ENCODE measurements around the gene E2F4.

Gene E2F4, protein sequence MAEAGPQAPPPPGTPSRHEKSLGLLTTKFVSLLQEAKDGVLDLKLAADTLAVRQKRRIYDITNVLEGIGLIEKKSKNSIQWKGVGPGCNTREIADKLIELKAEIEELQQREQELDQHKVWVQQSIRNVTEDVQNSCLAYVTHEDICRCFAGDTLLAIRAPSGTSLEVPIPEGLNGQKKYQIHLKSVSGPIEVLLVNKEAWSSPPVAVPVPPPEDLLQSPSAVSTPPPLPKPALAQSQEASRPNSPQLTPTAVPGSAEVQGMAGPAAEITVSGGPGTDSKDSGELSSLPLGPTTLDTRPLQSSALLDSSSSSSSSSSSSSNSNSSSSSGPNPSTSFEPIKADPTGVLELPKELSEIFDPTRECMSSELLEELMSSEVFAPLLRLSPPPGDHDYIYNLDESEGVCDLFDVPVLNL

DNA sequence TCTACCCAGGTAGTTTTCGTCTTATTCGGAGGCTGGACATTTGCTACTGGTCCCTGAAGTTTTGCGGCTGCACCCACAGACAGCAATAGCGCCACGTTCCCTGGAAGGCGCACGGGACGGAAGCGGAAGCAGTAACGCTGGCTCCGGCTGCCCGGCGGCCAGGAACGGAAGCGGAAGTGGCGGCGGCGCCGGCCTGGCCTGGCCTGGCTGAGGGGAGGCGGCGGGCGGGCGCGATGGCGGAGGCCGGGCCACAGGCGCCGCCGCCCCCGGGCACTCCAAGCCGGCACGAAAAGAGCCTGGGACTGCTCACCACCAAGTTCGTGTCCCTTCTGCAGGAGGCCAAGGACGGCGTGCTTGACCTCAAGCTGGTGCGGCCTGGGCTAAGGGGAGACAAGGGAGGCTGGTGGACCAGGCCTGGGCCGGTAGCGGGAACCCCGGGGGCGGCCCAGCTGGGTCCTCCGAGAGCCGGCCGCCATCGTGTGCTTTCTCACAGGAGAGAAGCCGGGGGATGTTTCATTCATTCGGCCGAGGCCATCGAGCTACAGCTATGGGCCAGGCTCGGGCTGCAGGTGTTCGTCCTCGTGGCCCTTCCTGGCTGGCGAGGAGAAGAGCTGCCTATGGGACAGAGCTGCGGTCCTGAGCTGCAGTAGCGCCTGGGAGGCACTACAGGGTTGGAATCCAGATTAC lies at the start of gene E2F4:
TSS of gene E2F4 (plus strand) at position 161 of the 687 bp plus-strand sequence. CDS start at position 234, 73 bp downstream.
- DNase-seq: peak; percentile 42

DNA sequence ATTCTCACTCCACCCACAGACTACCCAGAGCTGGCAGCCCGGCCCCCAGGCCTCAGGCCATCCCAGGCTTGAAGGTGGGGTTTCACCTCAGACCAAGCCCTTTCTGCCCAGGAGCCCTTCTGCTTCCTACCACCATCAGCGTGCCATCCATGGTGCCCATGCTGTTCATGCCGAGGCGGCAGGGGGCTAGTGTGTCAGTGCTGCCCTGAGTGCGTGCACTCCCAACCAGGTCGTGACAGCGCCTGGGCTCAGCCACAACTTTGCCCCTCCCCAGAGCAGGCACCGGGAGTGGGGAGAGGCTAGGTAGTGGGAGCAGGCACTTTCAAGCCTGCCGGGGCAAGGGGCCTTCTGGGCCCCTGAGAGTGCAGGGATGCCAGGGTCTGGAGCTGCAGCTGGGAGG lies 49.6 kb upstream of the E2F4 start:
- DNase-seq: no peak

DNA sequence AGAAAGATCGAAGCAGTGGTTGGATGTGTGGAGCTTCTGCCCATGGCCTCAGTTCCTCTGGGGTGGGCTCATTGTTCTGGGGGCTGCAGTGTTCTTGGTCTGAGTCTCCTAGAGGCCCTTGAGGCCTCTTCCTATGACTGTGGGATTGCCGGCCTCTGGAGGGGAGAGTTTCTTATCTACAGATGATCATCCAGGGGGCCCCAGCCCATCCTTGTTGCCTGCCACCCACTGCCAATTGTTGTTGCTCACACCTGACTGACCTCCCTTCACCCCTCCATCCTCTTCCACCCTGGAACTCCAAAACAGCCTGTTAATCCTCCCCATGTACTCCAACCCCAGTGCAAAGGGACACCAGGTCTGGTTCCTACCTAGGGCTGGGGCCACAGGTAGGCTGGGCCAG lies 47.0 kb upstream of the E2F4 start:
- no peak for DNase-seq

DNA sequence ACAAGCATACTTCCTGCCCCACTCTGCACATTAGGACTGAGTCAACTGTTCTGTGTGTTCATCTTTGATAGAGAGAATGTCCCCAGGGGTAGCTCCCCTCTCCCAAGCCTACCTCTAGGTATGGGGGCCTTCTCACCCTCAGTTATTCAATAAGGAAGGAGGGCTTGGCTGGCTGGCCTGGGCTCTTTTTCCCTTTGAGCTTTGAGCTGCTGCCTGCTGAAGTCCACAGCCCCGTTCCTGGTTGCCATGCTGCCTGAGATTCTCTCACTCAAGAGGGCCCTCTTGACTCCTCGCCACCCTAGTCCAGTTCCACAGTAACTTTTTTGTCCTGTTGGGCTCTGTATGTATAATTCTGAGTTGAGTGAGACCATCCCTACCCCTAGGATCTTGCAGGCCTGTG lies 46.2 kb upstream of the E2F4 start:
- no peak for DNase-seq

DNA sequence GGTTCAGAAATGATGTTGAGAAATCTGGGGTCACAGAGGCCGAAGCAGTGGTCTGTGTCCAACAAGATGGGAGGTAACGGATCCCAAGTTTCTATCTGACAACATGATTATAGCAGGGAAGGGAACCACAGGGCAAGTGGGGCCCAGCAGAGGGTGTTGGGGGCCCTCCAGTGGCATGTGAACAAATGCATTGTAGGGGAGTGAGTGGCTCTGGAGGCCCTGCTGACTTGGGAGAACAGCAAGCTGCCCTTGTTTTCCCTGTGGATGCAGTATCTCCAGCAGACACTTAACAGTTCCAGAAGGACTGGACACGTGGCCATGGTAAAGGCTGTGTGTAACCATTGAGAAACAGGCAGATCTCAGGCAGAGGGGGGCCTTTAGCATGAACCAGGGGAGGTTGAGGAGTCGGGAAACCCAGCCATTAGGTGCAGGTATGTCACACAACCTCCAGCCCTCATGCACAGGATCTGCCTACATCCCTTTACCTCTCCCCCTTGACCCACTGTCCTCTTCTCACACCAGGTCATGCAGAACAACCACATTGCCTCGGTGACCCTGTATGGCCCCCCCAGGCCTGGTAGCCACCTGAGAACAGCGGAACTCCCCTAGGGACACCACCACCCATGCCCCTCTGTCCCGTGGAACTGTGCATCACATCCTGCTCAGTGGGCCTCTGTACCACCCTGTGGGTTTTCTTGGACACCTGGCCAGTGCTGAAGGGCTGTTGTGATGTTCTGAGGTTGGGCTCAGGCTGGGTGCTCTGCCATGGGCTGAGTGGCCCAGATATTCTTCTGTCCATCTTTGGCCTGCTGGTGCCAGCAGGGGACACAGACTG lies 45.2 kb upstream of the E2F4 start:
- no peak for DNase-seq

DNA sequence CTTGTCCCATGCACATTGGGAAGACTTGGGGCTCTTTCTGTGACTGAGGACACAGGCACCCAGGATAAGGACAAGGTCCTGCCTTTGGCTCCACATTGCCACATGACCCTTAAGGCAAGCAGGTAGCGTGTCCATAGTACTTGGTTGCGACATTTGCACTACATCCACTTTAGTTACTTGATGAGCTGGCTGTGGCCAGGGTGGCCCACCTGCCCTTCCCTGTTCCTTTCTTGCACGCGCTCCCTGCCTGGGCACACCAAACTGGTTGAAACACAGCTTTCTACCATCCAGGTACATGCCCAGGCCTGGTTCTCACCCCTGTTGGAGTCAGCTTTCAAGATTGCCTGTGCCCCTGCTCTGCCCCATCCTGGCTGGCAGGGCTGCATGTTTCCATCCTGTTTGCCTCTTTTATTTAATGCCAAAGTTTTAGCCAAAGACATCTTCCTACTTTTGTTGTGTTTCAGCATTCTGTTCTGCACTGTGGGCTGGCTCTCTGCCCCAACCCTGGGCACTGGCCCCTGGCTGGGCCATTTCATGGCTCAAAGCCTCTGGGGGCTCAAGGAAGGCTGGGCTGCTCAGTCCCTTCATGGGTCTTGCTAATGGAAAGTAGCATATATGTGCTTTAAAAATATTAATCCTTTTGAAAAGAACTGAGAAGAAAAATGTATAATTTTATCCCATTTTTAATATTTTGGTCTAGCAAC lies 44.4 kb upstream of the E2F4 start:
- DNase-seq: no peak

DNA sequence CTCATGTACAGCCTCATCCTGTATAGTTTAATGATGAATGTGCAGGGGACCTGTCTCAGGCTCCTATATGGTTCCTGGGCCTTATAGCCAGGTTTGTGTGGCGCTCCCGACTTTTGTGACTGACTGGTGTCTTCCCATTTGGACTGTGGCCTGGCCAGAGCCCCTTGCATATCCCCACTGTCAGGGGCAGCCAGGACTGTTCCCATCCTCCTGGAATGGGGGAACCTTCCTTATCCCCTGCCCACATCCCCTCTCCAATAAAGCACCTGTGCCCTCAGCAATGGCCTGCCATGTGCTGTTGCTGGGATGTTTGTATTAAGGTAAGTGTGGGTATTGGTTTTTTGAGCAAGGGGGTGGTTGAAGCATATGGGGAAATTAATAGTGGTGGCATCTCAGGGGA lies 43.7 kb upstream of the E2F4 start:
- no peak for DNase-seq

DNA sequence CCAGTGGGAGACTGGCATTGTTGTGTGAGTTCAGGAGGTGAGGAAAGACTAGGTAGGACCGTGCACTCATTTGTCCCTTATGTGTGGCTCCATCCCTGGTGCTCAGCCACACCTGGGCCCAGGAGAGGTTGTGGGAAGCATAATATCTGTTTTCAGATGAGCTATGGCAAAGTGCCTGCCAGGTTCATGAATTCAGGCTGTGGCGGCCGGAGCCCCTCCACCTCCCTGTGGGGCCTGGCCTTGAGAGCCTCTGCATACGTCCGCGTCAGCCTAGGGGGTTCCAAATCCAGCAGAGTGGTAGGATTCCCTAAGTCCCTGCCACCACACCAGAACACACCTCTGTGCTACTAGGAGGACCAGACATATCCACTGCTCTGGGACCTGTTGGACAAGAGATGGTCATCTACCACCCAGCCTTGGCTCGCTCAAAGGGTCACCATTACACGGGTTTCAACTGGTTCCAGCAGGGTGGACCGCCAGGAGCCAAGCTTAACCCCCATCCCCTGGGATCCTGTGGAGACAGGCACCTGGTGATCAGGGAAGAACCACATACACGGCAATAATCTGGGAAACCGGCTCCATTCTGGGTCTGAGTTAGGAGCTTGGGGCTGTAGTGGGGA lies 43.2 kb upstream of the E2F4 start:
- no peak for DNase-seq

DNA sequence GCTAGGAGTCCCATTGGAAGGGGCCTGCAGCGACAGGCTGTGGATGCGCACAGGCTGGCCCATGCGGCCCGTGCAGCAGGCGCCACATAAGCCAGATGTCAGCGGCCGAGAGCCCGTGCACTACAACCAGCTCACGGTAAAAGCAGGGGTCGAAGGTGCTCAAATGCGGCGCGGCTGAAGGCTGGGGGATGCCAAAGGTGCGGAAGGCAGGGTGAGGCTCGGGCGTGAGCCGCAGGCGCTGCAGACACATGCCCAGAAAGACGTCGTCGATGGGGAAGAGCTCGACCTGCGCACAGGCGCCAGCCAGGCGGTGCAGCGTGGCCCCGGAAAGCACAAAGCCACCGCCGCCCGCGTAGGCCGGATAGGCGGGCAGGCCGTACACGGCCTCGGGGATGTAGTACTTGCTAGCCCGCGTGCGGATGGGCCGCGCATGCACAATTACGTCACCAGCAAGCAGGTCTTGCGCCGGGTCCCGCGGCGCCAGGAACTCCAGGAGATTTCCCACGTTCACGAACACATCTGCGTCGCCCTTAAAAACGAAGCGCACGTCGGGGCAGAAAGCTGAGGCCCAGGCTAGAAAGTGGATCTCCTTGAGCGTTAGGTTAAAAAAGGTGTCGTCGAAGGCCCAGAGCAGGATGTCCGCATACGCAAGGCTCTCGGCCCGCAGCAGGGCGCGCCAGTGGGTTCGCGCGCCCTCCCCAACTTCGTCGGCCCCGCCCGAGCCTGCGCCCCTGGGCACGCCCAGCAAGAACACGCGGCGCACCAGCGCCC lies 42.5 kb upstream of the E2F4 start:
- DNase-seq: no peak

DNA sequence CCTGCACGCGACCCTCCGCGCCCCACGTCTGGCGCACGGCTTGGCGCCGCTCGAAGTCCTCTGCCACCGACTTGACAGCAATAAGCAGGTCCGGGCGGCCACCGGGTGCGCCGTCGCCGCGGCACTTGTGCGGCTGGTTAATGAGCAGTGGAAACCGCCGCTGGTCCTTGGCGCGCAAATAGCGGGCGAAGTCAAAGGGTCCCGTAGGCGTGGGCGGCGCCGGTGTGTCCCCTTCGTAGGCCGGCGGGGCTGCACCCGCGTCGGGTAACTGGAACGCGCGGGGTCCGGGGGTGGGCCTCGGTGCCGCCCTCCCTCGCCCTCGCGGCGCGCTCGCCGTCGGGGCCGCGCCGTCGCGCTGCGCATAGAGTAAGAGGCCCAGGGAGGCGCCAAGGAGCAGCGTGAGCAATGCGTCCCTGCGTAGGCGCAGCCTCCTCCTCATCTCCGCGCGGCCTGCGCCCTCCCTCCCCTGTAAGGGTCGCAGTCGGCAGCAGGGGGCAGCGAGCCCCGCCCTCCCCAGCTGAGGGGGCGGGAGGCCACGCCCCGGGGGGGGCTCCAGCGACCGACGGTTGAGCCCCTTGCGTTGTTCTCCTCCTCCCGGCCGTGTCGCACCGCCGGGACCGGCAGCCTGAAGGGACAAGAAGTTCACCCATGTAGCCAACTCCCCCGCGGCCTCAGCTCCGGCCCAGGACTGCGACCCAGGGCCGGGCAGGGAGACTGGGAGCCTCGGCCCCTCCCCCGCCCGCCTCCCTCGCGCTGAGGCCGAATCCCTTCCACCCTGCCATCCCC lies 41.7 kb upstream of the E2F4 start:
- DNase-seq: peak; percentile 25

DNA sequence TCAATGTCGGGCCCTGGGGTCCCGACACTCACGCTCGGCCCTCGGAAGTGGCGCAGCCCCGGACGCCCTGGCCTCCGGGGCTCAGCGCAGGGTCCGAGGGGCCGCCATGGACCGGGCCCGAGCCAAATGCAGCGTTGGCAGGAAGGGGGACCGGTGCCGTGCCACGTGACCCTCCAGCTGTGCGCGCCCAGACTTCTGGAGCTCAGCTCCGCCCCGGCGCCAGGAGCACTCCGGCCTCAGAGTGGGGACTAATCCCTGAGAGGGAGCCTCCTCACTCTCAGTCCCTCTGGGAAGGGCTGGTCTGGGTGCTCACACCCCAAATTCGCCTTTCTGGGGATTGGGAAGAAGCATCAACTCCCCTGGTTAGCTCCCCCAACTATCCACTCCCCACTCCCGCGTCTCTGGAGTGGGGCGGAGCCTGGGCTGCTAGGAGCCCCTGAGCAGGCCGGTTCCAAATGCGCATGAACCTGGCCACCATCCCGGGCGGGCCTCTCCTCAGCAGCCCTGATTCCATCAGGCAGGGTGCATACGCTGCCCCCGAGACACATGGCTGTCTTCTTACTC lies 41.0 kb upstream of the E2F4 start, which contains the start of gene B3GNT9:
TSS of gene B3GNT9 (minus strand) at position 166 of the 564 bp plus-strand sequence. CDS start 513 bp downstream, outside the sequence.
- peak; percentile 72 for DNase-seq

DNA sequence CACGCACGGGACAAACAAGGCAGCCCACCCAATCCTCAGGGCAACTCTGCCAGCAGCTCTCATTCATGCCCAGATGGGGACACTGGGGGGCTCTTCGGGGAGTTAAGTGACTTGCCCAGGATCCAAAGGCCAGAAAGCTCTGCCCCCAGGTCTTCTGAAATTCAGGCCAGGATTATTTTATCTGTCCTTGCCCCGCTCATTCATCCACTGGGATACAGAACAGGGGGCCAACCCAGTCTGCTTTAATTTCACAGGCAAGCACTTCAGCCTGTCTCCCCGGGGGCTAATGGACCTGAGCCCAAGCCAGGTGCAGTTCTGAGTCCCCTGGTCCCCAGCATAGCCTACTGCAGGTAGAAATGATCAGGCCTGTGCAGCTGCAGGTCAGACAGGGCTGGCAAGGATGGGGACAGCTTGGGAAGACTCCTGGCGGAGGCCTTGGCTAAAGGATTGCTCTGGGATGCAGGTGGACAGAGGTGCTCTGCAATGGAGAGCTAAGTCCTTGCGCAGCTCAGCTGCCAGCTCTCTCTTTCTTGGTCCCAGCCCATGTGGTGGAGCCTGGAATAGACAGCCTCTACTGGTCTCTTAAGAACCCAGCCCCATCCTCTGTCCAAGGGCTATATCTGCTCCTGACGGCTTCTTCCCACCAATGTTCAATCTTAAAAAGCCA lies 40.4 kb upstream of the E2F4 start:
- DNase-seq: no peak

DNA sequence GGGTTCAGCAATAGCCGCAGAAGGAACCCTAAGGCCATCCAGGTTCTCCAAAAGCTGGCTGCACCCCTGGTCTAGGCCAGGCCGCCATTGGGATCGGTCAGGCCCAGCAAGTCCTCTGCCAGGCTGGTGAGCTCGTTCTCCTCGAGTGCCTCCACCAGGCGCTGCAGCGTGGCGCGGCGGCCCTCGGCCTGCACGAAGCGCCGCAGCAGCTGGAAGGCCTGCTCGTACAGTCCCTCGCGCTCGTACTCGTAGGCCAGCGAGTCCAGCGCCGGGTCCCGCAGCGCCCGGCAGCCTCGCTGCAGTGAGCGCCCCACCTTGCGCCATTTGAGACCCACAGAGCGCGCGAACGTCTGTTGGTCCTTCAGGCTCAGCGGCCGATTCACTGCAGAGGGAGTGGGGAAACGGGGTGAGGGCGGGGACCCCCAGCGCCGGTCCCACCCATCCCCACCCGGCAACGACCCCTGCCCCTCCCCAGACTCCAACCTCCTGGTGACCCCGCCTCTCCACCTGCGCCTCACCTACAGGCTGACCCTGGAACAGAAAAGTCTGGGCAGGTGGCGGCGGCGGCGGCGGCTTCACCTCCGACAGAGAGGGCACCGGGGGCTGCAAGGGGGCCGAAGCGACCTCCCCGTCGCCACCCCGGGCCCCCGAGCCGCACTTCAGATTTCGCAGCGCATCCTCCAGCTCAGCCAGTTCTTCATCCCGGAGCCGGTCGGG lies 37.2 kb upstream of the E2F4 start:
- no peak for DNase-seq

DNA sequence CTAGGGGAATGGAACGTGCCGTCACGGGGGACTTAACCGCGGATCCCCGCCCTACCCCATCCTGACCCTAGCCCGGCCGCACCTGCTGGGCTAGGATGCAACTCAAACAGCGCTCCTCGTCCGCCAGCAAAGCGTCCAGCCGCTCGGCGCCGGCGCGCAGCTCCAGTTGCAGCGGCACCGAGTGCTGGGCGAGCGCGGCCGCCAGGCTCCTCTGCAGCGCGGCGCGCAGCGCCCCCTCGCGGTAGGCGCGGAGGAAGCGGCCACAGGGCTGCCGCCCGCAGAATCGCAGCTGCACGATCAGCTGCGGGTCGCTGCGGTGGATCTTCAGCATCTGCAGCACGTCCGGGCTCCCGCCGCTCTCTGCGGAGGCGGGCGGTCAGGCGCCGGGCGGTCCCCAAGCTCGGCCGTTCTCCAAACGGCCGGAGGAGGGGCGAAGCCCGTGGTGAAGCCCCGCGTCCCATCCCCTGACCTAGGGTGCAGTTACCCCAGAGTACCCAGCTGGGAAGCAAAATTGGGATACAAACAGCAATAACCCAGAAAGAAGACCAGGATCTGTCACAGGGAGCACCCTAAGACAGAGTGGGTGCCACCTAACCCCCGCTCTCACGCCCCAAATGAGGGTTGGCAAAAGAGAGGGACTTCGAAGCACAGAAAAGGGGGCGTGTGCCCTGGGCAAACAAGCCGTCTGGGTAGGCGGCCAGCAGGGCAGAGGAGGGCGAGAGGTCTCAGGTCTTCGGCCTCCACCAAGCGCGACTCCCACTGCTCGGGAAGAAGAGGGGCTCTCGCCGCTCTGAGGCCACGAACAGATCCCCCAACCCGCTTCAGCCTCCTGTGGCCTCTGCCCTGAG lies 36.4 kb upstream of the E2F4 start:
- peak; percentile 8 for DNase-seq

DNA sequence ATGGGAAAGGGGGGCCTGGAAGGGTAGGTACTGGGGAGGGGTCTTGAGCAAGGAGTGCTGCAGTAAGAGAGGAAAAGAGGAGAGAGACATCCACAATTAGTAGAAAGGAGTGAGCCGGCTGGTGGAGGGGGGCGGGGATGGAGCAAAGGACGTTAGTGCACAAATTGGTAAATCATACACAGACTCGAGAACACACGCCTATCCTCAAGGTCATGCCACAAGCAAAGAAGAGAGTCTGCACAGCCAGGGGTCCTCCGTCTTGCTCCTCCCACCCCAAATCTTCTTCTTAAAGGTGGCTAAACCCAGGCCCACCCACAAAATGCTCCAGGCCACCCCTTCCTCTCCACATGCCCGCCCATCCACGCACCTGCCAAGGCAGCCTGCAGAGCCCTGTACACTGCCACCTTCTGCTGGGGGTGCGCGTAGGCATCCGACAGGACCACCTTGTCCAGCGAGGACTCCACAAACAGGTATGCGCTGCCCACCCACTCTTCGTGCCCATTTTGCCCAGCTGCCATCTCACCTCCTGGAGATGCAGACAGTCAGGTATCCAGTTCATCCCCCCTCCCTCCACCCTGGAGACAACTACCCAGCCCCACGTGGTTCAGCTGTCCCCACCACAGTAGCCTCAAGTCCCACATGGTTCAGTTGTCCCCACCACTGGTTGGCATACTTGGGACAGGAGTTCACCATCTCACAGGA lies 35.7 kb upstream of the E2F4 start:
- no peak for DNase-seq

DNA sequence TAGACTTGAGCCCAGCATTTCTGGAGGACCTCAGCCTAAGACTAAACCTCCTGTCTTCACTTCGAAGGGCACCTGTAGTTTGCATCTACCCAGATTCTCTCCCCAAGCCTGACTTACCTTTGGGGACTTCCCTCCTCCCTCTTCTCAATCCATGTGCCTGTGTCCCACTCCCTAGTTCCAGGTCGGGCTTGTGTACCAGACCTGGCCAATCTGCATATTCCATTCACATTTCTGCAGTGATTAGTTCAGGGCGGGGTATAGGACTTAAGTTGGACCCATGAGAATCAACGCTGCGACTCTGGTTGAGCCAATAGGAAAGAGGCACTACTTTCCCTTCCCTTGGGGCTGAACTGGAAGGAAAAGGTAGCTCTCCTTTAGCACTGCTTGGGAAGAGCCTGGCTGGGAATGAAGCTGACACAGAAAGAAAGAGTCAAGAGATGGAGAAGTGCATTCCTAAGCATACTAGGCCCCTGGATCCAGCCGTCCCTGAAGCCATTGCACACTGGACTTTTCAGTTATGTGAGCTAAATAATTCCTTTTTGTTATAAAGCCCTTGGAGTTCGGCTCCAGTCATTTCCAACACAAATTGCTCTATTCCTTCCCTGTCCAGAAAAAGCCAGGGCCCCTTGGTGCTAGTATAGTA lies 34.7 kb upstream of the E2F4 start:
- DNase-seq: no peak

Data from NCI-H1694 (cell line).